Keratinocyte (primary cell): Measurements from ENCODE around the gene TMEM125. TPM values are rescaled to one million over a fixed set of nuclear protein-coding genes. Genes with fewer than 3 reads are reported as not detected.

Experiments
- DNase-seq: peaks from one replicate; pipeline ENCODE4 v3.0.0-alpha.2; 2011; ENCODE audit warnings: low read depth, missing footprints, low spot score
- FAIRE-seq: peaks from 2 replicates; lab custom pipeline; 2011; peaks lifted over from hg19 to GRCh38; lab: Jason Lieb, UNC
- H2AFZ ChIP-seq: 2 replicates; pipeline ENCODE4 v1.6.0; 2012; ENCODE audit warnings: low read length, control low read depth, inconsistent platforms; ENCODE audit not compliant: control insufficient read depth
- H3K27ac ChIP-seq: 2 replicates; pipeline ENCODE4 v1.5.1; 2011; ENCODE audit warnings: low read length; ENCODE audit not compliant: control insufficient read depth, insufficient read depth
- H3K27me3 ChIP-seq: 3 replicates; pipeline ENCODE4 v1.6.0; 2011; ENCODE audit warnings: low read length; ENCODE audit not compliant: control insufficient read depth, insufficient read depth; ENCODE audit errors: extremely low read depth
- H3K36me3 ChIP-seq, 2 experiments: 2 replicates in 1 of 2; 3 replicates in 1 of 2; pipeline ENCODE4 v1.5.1; 2011; ENCODE audit warnings: low read length in 2 of 2, mild to moderate bottlenecking in 1 of 2; ENCODE audit not compliant: control insufficient read depth in 2 of 2, insufficient read depth in 2 of 2; ENCODE audit errors: extremely low read depth in 1 of 2
- H3K4me1 ChIP-seq: 3 replicates; pipeline ENCODE4 v1.5.1; 2011; ENCODE audit warnings: low read length; ENCODE audit not compliant: control insufficient read depth, insufficient read depth; ENCODE audit errors: extremely low read depth
- H3K4me2 ChIP-seq: 3 replicates; pipeline ENCODE4 v1.6.0; 2011; ENCODE audit warnings: low read depth, low read length; ENCODE audit not compliant: control insufficient read depth, insufficient read depth; ENCODE audit errors: extremely low read depth
- H3K4me3 ChIP-seq, 3 experiments: fragments of 200-600 bp in 1 of 3; sonication (generic) in 1 of 3; 2 replicates in 2 of 3; 3 replicates in 1 of 3; pipeline ENCODE4 v1.5.1; 2011 to 2016; ENCODE audit warnings: low read length in 3 of 3, mild to moderate bottlenecking in 3 of 3, control low read depth in 2 of 3, inconsistent platforms in 1 of 3, low read depth in 1 of 3, mixed read lengths in 1 of 3, mixed run types in 1 of 3, moderate library complexity in 1 of 3; ENCODE audit not compliant: control insufficient read depth in 2 of 3, insufficient read depth in 2 of 3; ENCODE audit errors: extremely low read depth in 1 of 3
- H3K79me2 ChIP-seq: 2 replicates; pipeline ENCODE4 v1.6.0; 2012; ENCODE audit warnings: low read length; ENCODE audit not compliant: control insufficient read depth, insufficient read depth
- H3K9ac ChIP-seq: 3 replicates; pipeline ENCODE4 v1.6.0; 2011; ENCODE audit warnings: low read length; ENCODE audit not compliant: control insufficient read depth, insufficient read depth; ENCODE audit errors: extremely low read depth
- H3K9me1 ChIP-seq: 3 replicates; pipeline ENCODE4 v1.6.0; 2011; ENCODE audit warnings: low read length; ENCODE audit not compliant: control insufficient read depth, insufficient read depth; ENCODE audit errors: extremely low read depth
- H3K9me3 ChIP-seq: 2 replicates; pipeline ENCODE4 v1.5.1; 2012; ENCODE audit warnings: low read depth, low read length; ENCODE audit not compliant: control insufficient read depth
- H4K20me1 ChIP-seq: 3 replicates; pipeline ENCODE4 v1.6.0; 2011; ENCODE audit warnings: low read length; ENCODE audit not compliant: control insufficient read depth, insufficient read depth; ENCODE audit errors: extremely low read depth
- CTCF ChIP-seq, 3 experiments: IDR thresholded peaks in 1 of 3; conservative IDR thresholded peaks in 1 of 3; optimal IDR thresholded peaks in 1 of 3; 2 replicates in 2 of 3; 3 replicates in 1 of 3; pipeline versions ENCODE3 to v1.5.1; 2011; ENCODE audit warnings: low read length in 3 of 3, mild to moderate bottlenecking in 3 of 3, moderate library complexity in 2 of 3, control low read depth in 1 of 3, inconsistent platforms in 1 of 3; ENCODE audit not compliant: insufficient read depth in 2 of 3; ENCODE audit errors: extremely low read depth in 1 of 3
- EZH2 ChIP-seq: IDR thresholded peaks from one replicate; pipeline ENCODE4 v1.6.1; 2012; ENCODE audit warnings: inconsistent platforms, mild to moderate bottlenecking, low read length, moderate library complexity
- dilution Hi-C: fragments of 300-500 bp; cut with MboI; formaldehyde crosslinking; loops from one replicate; pipeline ENCODE4 v1.7.0; 2020; ENCODE audit warnings: low sequenced_read_pairs; ENCODE audit not compliant: extremely low pct_ligation_motif_present
- polyA plus RNA-seq, 5 experiments: library from polyadenylated mRNA; depleted of rRNA in 3 of 5; stranded (reverse) in 3 of 5; stranded (forward) in 1 of 5; unstranded in 1 of 5; fragments of >200 nt; gene quantifications; 1 replicate in 1 of 5; 2 replicates in 3 of 5; 3 replicates in 1 of 5; pipeline versions ENCODE4 v1.2.1 to v1.2.3, GENCODE V29; 2011 to 2012; ENCODE audit warnings: missing spikeins in 2 of 5, low read depth in 1 of 5, low replicate concordance in 1 of 5

Gene TMEM125
- polyA plus RNA-seq, 1 donor (not counting 4 experiments of a cell fraction or from before 2014, with no cell fraction given), result 0.92 TPM

GRCh38 chr1:43251024-43251423 is 18.8 kb upstream of the TMEM125 start:
- Histone ChIP-seq H3K4me3 (no peak overlapping the region), H3K27me3 (peaks cover 16% of the 10 kb centered on the region), H3K4me2 (no peak overlapping the region), H2AFZ (no peak overlapping the region), H3K36me3 (no peaks in the 10 kb centered on the region), H3K9ac (no peak overlapping the region), H3K79me2 (no peaks in the 10 kb centered on the region), H3K9me1 (no peaks in the 10 kb centered on the region), H3K27ac (no peak overlapping the region), H4K20me1 (no peaks in the 10 kb centered on the region), H3K9me3 (no peaks in the 10 kb centered on the region), H3K4me1 (no peaks in the 10 kb centered on the region)
- DNase-seq (no peak), FAIRE-seq (no peak)
- dilution Hi-C loops, result no loop called here
- TF ChIP-seq EZH2 (no peak), CTCF (optimal IDR thresholded peaks at IDR 0.05 in 1 of 3, IDR thresholded peaks at IDR 0.05 in 1 of 3, conservative IDR thresholded peaks at IDR 0.05 in 1 of 3; ENCODE audit: extremely low read depth in 1 of 3, insufficient read depth in 2 of 3, low read length in 3 of 3) (no peak)

GRCh38 chr1:43252225-43252624 is 17.6 kb upstream of the TMEM125 start:
- DNase-seq, result no peak
- no peaks in the 10 kb centered on the region for H3K9me3 ChIP-seq
- no peak overlapping the region for H3K4me2 ChIP-seq
- no peak overlapping the region for H3K27ac ChIP-seq
- no peak overlapping the region for H3K4me3 ChIP-seq
- no peaks in the 10 kb centered on the region for H3K36me3 ChIP-seq
- FAIRE-seq, result no peak
- no peaks in the 10 kb centered on the region for H4K20me1 ChIP-seq
- H3K9ac ChIP-seq, result no peak overlapping the region
- no peak overlapping the region for H2AFZ ChIP-seq
- peaks cover 16% of the 10 kb centered on the region for H3K27me3 ChIP-seq
- H3K9me1 ChIP-seq, result no peaks in the 10 kb centered on the region
- dilution Hi-C loops, result no loop called here
- no peaks in the 10 kb centered on the region for H3K4me1 ChIP-seq
- no peaks in the 10 kb centered on the region for H3K79me2 ChIP-seq
- TF ChIP-seq CTCF (optimal IDR thresholded peaks at IDR 0.05 in 1 of 3, IDR thresholded peaks at IDR 0.05 in 1 of 3, conservative IDR thresholded peaks at IDR 0.05 in 1 of 3; ENCODE audit: extremely low read depth in 1 of 3, insufficient read depth in 2 of 3, low read length in 3 of 3), result no peak
- TF ChIP-seq EZH2, result no peak
